ENCODE measurements around the gene EFCAB12. TPM values are rescaled to one million over a fixed set of nuclear protein-coding genes. Genes with fewer than 3 reads are reported as not detected.
A peak's percentile ranks its signal among the peaks of the same experiment; 100 is the strongest.
"Not testable (repeated sequence)": the region's sequence is repeated elsewhere in the genome, so short reads cannot be mapped to it uniquely, and the experiment has no call there.

Gene EFCAB12
- total RNA-seq, 2 experiments from 2014 or later: 0.69 TPM

DNA sequence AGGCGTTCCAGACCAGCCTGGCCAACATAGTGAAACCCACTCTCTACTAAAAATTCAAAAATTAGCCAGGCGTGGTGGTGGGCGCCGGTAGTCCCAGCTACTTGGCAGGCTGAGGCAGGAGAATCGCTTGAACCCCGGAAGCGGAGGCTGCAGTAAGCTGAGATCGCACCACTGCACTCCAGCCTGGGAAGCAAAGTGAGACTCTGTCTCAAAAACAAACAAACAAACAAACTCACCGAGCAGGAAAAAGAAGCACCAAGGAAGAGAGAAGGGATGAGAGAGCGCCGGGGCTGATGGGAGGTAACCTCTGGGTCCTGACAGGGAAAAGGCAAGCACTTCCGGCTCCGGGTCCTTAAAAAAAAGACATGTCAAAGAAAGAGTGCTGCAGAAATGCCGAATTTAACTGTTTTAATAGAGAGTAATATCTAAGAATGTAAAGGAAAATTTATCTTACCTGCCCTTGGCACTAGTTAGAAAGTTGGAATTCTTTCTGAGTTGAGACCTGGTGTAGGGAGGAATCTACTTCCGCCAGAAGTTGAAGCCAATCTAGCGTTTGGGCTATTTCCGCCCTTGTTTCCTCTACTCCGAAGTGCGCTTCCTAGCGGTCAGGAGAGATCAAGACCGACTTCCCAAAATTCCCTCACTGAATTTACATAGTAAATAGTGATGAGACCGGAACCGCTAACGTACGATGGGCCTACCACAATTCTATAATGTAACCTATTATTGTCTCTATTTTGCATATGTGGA, 29.1 kb downstream of the EFCAB12 start:
- peaks cover 41% of the 10 kb centered on the region for H3K4me1 Mint-ChIP-seq
- H3K9me3 Mint-ChIP-seq: no peaks in the 10 kb centered on the region
- peak overlapping the region; percentile 90 for H3K4me3 Mint-ChIP-seq
- CTCF ChIA-PET: interaction anchor here (0.6 to 2.9 kb wide), 13 partner anchors 9 to 204 kb away, joined by 3 to 25 read pairs (median 4); partner anchors contain the start of gene MBD4
- POLR2A ChIA-PET: no interaction called here
- peaks cover 22% of the 10 kb centered on the region for H3K36me3 Mint-ChIP-seq (ENCODE audit: low read depth)
- peak; percentile 89 for DNase-seq
- peak overlapping the region; percentile 97 for H3K27ac Mint-ChIP-seq
- no peaks in the 10 kb centered on the region for H3K27me3 Mint-ChIP-seq

DNA sequence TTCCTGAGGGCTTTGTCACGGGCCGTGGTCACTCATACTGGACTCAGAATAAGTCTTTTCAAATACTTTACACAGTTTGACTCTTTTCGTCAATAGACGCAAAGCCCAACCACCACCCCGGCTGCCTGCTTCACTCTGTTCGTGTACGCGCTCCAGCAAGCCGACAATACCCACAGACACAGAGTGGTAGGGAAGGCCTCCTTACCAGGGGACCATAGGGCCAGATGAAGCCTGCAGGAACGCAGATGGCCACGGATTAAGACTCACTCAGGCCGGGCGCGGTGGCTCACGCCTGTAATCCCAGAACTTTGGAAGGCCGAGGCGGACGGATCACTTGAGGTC, 29.7 kb downstream of the EFCAB12 start:
- CTCF ChIA-PET: interaction anchor here (1.3 to 2.5 kb wide), 2 partner anchors 10 to 40 kb away, joined by 3 to 12 read pairs; partner anchors contain the start of gene MBD4
- DNase-seq: peak; percentile 36

DNA sequence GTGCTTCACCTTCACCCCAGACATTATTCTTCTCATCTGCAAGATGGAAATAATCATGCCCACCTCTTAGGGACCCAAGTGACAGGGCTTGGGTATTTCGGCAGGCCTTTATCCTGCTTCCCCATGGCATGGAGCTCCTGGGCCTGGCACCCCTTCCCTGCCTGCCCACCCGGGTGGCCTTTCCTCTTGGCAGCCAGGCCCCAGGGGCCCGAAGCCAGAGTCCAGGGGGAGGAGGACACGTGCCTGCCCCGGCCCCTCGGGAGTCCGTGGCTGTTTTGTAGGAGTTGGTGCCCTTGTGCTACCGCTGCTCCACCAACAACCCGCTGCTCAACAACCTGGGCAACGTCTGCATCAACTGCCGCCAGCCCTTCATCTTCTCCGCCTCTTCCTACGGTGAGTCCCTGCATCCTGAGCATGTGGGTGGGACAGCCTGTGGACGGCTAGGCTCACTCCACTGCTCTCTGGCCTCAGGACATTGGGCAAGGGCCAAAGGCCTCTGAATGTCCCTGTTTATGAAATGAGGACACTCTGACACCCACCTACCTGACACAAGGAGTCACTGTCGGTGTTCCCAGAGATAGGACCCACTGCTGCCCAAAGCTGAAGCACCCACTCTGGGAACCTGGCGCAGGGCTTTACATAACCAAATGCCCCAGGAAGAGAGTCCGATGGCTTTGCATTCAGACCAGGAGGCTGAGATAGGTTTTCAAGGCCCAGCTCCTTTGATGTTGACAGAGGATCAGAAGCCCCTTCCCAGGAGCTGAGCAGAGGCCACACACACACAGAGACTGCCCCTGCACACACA, 34.5 kb downstream of the EFCAB12 start:
- H3K27ac Mint-ChIP-seq, DNase-seq, H3K9me3 Mint-ChIP-seq, POLR2A ChIA-PET, H3K27me3 Mint-ChIP-seq, CTCF ChIA-PET, H3K4me3 Mint-ChIP-seq: not testable (repeated sequence)
- Mint-ChIP-seq H3K4me1 (peaks cover 36% of the 10 kb centered on the region), H3K36me3 (ENCODE audit: low read depth) (peaks cover 31% of the 10 kb centered on the region)

More for the DNA sequence above, 29.7 kb downstream of the EFCAB12 start:
- Mint-ChIP-seq H3K4me3 (peak overlapping the region; percentile 90), H3K27me3 (no peaks in the 10 kb centered on the region), H3K27ac (peak overlapping the region; percentile 97), H3K9me3 (no peaks in the 10 kb centered on the region), H3K36me3 (ENCODE audit: low read depth) (peaks cover 22% of the 10 kb centered on the region), H3K4me1 (peaks cover 41% of the 10 kb centered on the region)
- POLR2A ChIA-PET: no interaction called here

GRCh38 chr3:129393271-129393670, 35.2 kb downstream of the EFCAB12 start:
- POLR2A ChIA-PET: no interaction called here
- CTCF ChIA-PET: no interaction called here
- no peaks in the 10 kb centered on the region for H3K27me3 Mint-ChIP-seq
- no peak overlapping the region for H3K4me3 Mint-ChIP-seq
- peaks cover 31% of the 10 kb centered on the region for H3K36me3 Mint-ChIP-seq (ENCODE audit: low read depth)
- H3K27ac Mint-ChIP-seq: no peak overlapping the region
- H3K4me1 Mint-ChIP-seq: peaks cover 31% of the 10 kb centered on the region
- H3K9me3 Mint-ChIP-seq: no peaks in the 10 kb centered on the region
- DNase-seq: no peak

- H3K9me3 Mint-ChIP-seq, H3K27me3 Mint-ChIP-seq, POLR2A ChIA-PET, CTCF ChIA-PET, DNase-seq, H3K4me3 Mint-ChIP-seq, H3K27ac Mint-ChIP-seq: not testable (repeated sequence)
- peaks cover 38% of the 10 kb centered on the region for H3K36me3 Mint-ChIP-seq (ENCODE audit: low read depth)
- peaks cover 22% of the 10 kb centered on the region for H3K4me1 Mint-ChIP-seq
These were observed 36.1 kb downstream of the EFCAB12 start for GRCh38 chr3:129392106-129392887.

- H3K27ac Mint-ChIP-seq: peak overlapping the region; percentile 38
- DNase-seq, H3K9me3 Mint-ChIP-seq, H3K27me3 Mint-ChIP-seq, POLR2A ChIA-PET, CTCF ChIA-PET, H3K4me3 Mint-ChIP-seq: not testable (repeated sequence)
- peaks cover 16% of the 10 kb centered on the region for H3K4me1 Mint-ChIP-seq
- peaks cover 37% of the 10 kb centered on the region for H3K36me3 Mint-ChIP-seq (ENCODE audit: low read depth)
These were observed 36.9 kb downstream of the EFCAB12 start for GRCh38 chr3:129391583-129391982.

- no peak for DNase-seq
- Mint-ChIP-seq H3K27ac (no peak overlapping the region), H3K9me3 (no peaks in the 10 kb centered on the region), H3K4me1 (peaks cover 2% of the 10 kb centered on the region), H3K4me3 (no peak overlapping the region), H3K36me3 (ENCODE audit: low read depth) (peaks cover 26% of the 10 kb centered on the region), H3K27me3 (no peaks in the 10 kb centered on the region)
- POLR2A ChIA-PET: no interaction called here
- CTCF ChIA-PET: no interaction called here
These were observed 38.9 kb downstream of the EFCAB12 start for GRCh38 chr3:129389572-129389937.

GRCh38 chr3:129388791-129389571, 39.5 kb downstream of the EFCAB12 start:
- DNase-seq, H3K27ac Mint-ChIP-seq, CTCF ChIA-PET, H3K4me3 Mint-ChIP-seq, H3K9me3 Mint-ChIP-seq, H3K27me3 Mint-ChIP-seq, H3K4me1 Mint-ChIP-seq, POLR2A ChIA-PET: not testable (repeated sequence)
- peaks cover 24% of the 10 kb centered on the region for H3K36me3 Mint-ChIP-seq (ENCODE audit: low read depth)

- H3K36me3 Mint-ChIP-seq (ENCODE audit: low read depth): peaks cover 24% of the 10 kb centered on the region
- no peaks in the 10 kb centered on the region for H3K4me1 Mint-ChIP-seq
- ChIA-PET POLR2A (no interaction called here), CTCF (no interaction called here)
- H3K4me3 Mint-ChIP-seq: no peak overlapping the region
- H3K27ac Mint-ChIP-seq: no peak overlapping the region
- DNase-seq: no peak
- H3K9me3 Mint-ChIP-seq: no peaks in the 10 kb centered on the region
- H3K27me3 Mint-ChIP-seq: no peaks in the 10 kb centered on the region
These were observed 40.9 kb downstream of the EFCAB12 start for GRCh38 chr3:129387487-129387886.

DNA sequence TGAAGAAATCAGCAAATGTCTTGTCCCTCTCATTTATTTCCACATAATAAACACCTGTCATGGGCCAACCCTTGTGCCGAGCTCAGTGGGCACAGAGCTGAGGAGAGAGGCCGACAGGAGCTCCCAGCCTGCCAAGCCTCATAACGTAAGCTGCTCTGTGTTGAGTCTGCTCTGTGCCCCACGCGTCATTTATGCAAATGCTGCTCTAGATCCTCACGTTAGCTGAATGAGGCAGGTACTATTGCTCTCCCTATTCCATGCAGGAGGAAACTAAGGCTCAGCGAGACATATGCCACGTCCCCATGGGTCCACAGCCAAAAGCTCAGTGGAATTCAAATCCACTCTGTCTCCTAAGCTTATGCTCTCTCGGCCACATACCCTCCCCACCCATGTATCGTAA, 41.5 kb downstream of the EFCAB12 start:
- H3K4me1 Mint-ChIP-seq: no peaks in the 10 kb centered on the region
- no peaks in the 10 kb centered on the region for H3K27me3 Mint-ChIP-seq
- H3K4me3 Mint-ChIP-seq: no peak overlapping the region
- DNase-seq: no peak
- H3K9me3 Mint-ChIP-seq: no peaks in the 10 kb centered on the region
- ChIA-PET CTCF (no interaction called here), POLR2A (no interaction called here)
- H3K36me3 Mint-ChIP-seq (ENCODE audit: low read depth): peaks cover 24% of the 10 kb centered on the region
- H3K27ac Mint-ChIP-seq: no peak overlapping the region

DNA sequence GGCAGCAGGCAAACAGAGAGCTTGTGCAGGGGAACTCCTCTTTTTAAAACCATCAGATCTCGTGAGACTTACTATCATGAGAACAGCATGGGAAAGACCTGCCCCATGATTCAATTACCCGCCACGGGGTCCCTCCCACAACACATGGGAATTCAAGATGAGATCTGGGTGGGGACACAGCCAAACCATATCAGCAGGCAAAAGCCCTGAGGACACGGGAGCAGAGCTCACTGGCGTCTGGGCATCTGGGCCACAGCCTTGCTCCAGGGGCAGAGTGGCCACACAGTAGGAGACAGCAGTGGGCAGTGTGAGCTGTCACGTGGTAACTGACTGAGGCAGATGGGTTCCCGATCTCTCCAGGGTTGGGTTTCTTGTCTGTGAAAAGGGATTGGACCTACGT, 42.9 kb downstream of the EFCAB12 start:
- H3K27me3 Mint-ChIP-seq, H3K9me3 Mint-ChIP-seq, CTCF ChIA-PET, H3K4me3 Mint-ChIP-seq, POLR2A ChIA-PET, H3K4me1 Mint-ChIP-seq, DNase-seq, H3K27ac Mint-ChIP-seq: not testable (repeated sequence)
- peaks cover 20% of the 10 kb centered on the region for H3K36me3 Mint-ChIP-seq (ENCODE audit: low read depth)

DNA sequence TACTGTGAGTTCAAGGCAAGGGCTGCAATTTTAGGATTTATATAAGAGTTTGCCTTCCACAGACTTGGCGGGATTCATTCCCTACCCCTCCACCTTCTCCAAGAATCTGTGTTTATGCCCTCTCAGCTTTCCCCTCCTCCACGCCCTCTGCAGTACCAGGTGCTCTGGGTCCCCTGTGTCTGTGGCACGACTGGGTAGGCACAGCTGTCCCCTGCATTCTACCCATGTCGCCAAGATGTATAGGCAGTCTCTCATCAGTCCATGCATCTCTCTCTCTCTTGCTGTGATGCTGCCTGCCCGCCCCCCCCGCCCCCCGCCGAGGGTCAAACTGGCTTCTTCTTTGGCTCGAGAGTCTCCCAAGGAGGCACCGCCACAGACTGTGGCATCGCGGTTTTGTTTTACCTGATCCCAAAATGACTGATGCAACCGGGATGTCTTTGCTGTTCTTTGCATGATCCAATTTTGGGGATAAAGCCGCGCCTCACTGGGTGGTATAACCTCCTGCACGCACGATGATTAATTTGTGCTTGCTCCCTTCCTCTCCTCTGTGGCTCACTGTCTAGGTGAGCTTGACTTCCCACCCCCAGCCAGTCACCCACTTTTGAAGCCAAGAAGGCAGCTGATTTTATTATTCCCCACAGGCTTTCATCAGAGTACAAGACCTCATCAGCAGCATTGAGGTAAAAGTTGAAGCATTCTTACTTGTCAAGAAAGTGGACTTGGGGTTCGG, 43.7 kb downstream of the EFCAB12 start:
- ChIA-PET CTCF (interaction anchor here (0.6 to 1.8 kb wide), 3 partner anchors 15 to 69 kb away, joined by 3 to 6 read pairs (median 3); partner anchors contain the start of gene MBD4), POLR2A (no interaction called here)
- H3K4me3 Mint-ChIP-seq: no peak overlapping the region
- H3K4me1 Mint-ChIP-seq: no peaks in the 10 kb centered on the region
- H3K36me3 Mint-ChIP-seq (ENCODE audit: low read depth): peaks cover 23% of the 10 kb centered on the region
- H3K9me3 Mint-ChIP-seq: no peaks in the 10 kb centered on the region
- no peak for DNase-seq
- no peaks in the 10 kb centered on the region for H3K27me3 Mint-ChIP-seq
- H3K27ac Mint-ChIP-seq: peak overlapping the region; percentile 47

Data from activated CD4-positive, alpha-beta T cell treated with anti-CD3 and anti-CD28 coated beads, Interleukin-2, amount 10 ng/mL, durations not matched to agents 7 days and 5 days (primary cell).